GM12878 (cell line): ENCODE results near the gene TPK1. TPM values are rescaled to one million over a fixed set of nuclear protein-coding genes. Genes with fewer than 3 reads are reported as not detected.

Source experiments
- ATAC-seq: fragments of 200-7000 bp; cut with Tn5 transposase; 3 replicates; pipeline ENCODE4 v1.9.1; 2020; ENCODE audit warnings: mild to moderate bottlenecking, moderate library complexity
- BruUV-seq: library from RNA; stranded (reverse); fragments of 400-500 nt; replicated peaks from 2 replicates; lab custom pipeline; 2021; lab: Mats Ljungman, UMichigan
- CTCF ChIA-PET: fragments of 300-600 bp; sonication (Branson Sonifier 250); formaldehyde crosslinking; extraction: SDS; loops from one replicate; lab custom pipeline; 2021; ENCODE audit warnings: inconsistent platforms; lab: Yijun Ruan, JAX
- POLR2A ChIA-PET: fragments of 350-600 bp; formaldehyde crosslinking; extraction: SDS; loops from one replicate; lab custom pipeline; 2021; ENCODE audit warnings: inconsistent platforms; lab: Charles Lee
- RAD21 ChIA-PET: fragments of 300-600 bp; sonication (Branson Sonifier 250); formaldehyde crosslinking; loops from one replicate; lab custom pipeline; 2023; ENCODE audit warnings: antibody characterized with exemption; ENCODE audit not compliant: unreplicated experiment; lab: Charles Lee
- SMC1A ChIA-PET: fragments of 300-600 bp; sonication (Branson Sonifier 250); formaldehyde crosslinking; loops from one replicate; lab custom pipeline; 2023; ENCODE audit not compliant: unreplicated experiment, uncharacterized antibody; lab: Charles Lee
- DNase-seq: peaks from one replicate; pipeline ENCODE4 v3.0.0-alpha.2; 2011; ENCODE audit warnings: low read depth, low spot score
- FAIRE-seq: peaks from 3 replicates; lab custom pipeline; 2011; peaks lifted over from hg19 to GRCh38; lab: Jason Lieb, UNC
- H2AFZ ChIP-seq: 2 replicates; pipeline ENCODE4 v1.6.0; 2011; ENCODE audit warnings: low read depth, low read length, control low read depth; ENCODE audit not compliant: control insufficient read depth
- H3K27ac ChIP-seq: 2 replicates; pipeline ENCODE4 v1.5.1; 2011; ENCODE audit warnings: control low read depth; ENCODE audit not compliant: control insufficient read depth, insufficient read depth
- H3K27me3 ChIP-seq, 2 experiments: replicated peaks in 1 of 2; 2 replicates each; pipeline versions ENCODE4 v1.6.0 to v1.6.1; 2011; ENCODE audit warnings: low read length in 1 of 2; ENCODE audit not compliant: control insufficient read depth in 2 of 2, insufficient read depth in 2 of 2
- H3K36me3 ChIP-seq, 2 experiments: 2 replicates each; pipeline ENCODE4 v1.5.1; 2011; ENCODE audit warnings: low read length in 1 of 2; ENCODE audit not compliant: control insufficient read depth in 2 of 2, insufficient read depth in 2 of 2
- H3K4me1 ChIP-seq: 2 replicates; pipeline ENCODE4 v1.6.1; 2011; ENCODE audit warnings: mild to moderate bottlenecking, low read length, moderate library complexity, mixed read lengths; ENCODE audit not compliant: control insufficient read depth, insufficient read depth
- H3K4me2 ChIP-seq: 2 replicates; pipeline ENCODE4 v1.6.0; 2011; ENCODE audit warnings: control low read depth; ENCODE audit not compliant: control insufficient read depth, insufficient read depth
- H3K4me3 ChIP-seq: fragments of 200-600 bp; sonication (generic); 2 replicates; pipeline ENCODE4 v1.5.1; 2016
- H3K79me2 ChIP-seq: 2 replicates; pipeline ENCODE4 v1.6.0; 2011; ENCODE audit warnings: low read length; ENCODE audit not compliant: control insufficient read depth, insufficient read depth
- H3K9ac ChIP-seq: 2 replicates; pipeline ENCODE4 v1.8.0; 2011; ENCODE audit warnings: low read length, control low read depth, mixed read lengths; ENCODE audit not compliant: control insufficient read depth, insufficient read depth
- H3K9me3 ChIP-seq: replicated peaks from 3 replicates; pipeline ENCODE4 v1.5.1; 2011; ENCODE audit warnings: mild to moderate bottlenecking, low read length; ENCODE audit not compliant: control insufficient read depth, insufficient read depth
- H4K20me1 ChIP-seq: 2 replicates; pipeline ENCODE4 v1.6.0; 2011; ENCODE audit not compliant: control insufficient read depth, insufficient read depth
- GATAD2B ChIP-seq: fragments of 450-650 bp; conservative IDR thresholded peaks from 2 replicates; pipeline ENCODE4 v1.6.1; 2017; ENCODE audit warnings: low read depth, mild to moderate bottlenecking, moderate library complexity
- HDGF ChIP-seq: fragments of 450-650 bp; IDR thresholded peaks from 2 replicates; pipeline ENCODE4 v1.6.1; 2016; ENCODE audit warnings: antibody characterized with exemption
- WGBS: methylation state at CpG from one replicate; pipeline ENCODE4 v1.1.6; 2016; ENCODE audit warnings: low lambda C conversion rate; ENCODE audit not compliant: insufficient replicate concordance, insufficient coverage; ENCODE audit errors: missing lambda C conversion rate; 5-methylcytosine and 5-hydroxymethylcytosine counted together
- in situ Hi-C: fragments of 300-500 bp; cut with MboI; formaldehyde crosslinking; loops from 9 replicates; pipeline ENCODE4 v1.14.3; 2018; ENCODE audit warnings: mixed read lengths
- intact Hi-C: fragments of 100-400 bp; cut with micrococcal nuclease; formaldehyde crosslinking; loops from one replicate; pipeline ENCODE4 v1.14.2; 2022; ENCODE audit not compliant: unreplicated experiment
- polyA plus RNA-seq, 11 experiments: library from polyadenylated mRNA; depleted of rRNA in 4 of 11; unstranded in 6 of 11; stranded (reverse) in 5 of 11; fragments of >200 nt; fragmentation: Nextera tagmentation in 4 of 11; fragmentation: Illumina TruSeq in 1 of 11; extraction: Ambion mirVana in 4 of 11; extraction: Trizol in 1 of 11; gene quantifications; 1 replicate in 1 of 11; 2 replicates in 10 of 11; pipeline versions ENCODE4 v1.2.1 to v1.2.3, GENCODE V29; 2011 to 2016; ENCODE audit warnings: inconsistent platforms in 2 of 11, missing spikeins in 2 of 11, low read depth in 1 of 11
- total RNA-seq, 4 experiments: library from RNA; depleted of rRNA in 3 of 4; stranded (reverse); fragments of >200 nt in 3 of 4; fragmentation: Illumina TruSeq in 1 of 4; extraction: Trizol in 1 of 4; gene quantifications; 2 replicates each; pipeline versions ENCODE4 v1.2.1 to v1.2.3, GENCODE V29; 2013 to 2021
- TF ChIP-seq, protein P1 (sequence below): IDR thresholded peaks from 2 replicates; pipeline ENCODE4 v1.6.1; 2011; ENCODE audit warnings: borderline replicate concordance, low read depth, mild to moderate bottlenecking, moderate library complexity, low read length; ENCODE audit not compliant: insufficient read depth, poor library complexity, severe bottlenecking
- TF ChIP-seq, protein P2 (sequence below): fragments of 450-650 bp; IDR thresholded peaks from 2 replicates; pipeline ENCODE4 v1.6.1; 2017; ENCODE audit warnings: antibody characterized with exemption, mild to moderate bottlenecking, moderate library complexity
- TF ChIP-seq, protein P3 (sequence below): fragments of 450-650 bp; IDR thresholded peaks from 2 replicates; pipeline ENCODE4 v1.6.1; 2017; ENCODE audit warnings: low read depth, mild to moderate bottlenecking, moderate library complexity

The TPK1 gene
- total and polyA plus RNA-seq, 10 of the 15 experiments (the other 5 are each of a cell fraction or from before 2014, with no cell fraction given) = 7.1 to 19.0 (median 9.3) TPM

DNA sequence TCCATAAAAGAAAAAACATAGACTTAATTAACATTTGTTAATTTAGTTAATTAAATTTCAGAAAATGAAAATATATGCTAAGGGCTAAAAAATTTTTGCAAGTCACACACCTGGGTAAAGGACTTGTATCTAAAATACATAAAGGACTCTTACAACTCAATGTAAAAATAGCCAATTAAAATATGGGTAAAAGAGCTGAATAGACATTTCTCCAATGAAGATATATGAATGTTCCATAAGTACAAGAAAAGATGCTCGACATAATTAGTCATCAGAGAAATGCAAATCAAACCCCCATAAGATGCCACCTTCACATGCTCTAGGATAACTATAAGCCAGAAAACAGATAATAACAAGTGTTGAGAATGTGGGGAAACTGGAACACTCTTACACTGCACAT lies 288.0 kb downstream of the TPK1 start (continued):
- TF ChIP-seq, protein P1, sequence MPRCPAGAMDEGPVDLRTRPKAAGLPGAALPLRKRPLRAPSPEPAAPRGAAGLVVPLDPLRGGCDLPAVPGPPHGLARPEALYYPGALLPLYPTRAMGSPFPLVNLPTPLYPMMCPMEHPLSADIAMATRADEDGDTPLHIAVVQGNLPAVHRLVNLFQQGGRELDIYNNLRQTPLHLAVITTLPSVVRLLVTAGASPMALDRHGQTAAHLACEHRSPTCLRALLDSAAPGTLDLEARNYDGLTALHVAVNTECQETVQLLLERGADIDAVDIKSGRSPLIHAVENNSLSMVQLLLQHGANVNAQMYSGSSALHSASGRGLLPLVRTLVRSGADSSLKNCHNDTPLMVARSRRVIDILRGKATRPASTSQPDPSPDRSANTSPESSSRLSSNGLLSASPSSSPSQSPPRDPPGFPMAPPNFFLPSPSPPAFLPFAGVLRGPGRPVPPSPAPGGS = no peak
- no peak for TF ChIP-seq GATAD2B
- TF ChIP-seq, protein P2, sequence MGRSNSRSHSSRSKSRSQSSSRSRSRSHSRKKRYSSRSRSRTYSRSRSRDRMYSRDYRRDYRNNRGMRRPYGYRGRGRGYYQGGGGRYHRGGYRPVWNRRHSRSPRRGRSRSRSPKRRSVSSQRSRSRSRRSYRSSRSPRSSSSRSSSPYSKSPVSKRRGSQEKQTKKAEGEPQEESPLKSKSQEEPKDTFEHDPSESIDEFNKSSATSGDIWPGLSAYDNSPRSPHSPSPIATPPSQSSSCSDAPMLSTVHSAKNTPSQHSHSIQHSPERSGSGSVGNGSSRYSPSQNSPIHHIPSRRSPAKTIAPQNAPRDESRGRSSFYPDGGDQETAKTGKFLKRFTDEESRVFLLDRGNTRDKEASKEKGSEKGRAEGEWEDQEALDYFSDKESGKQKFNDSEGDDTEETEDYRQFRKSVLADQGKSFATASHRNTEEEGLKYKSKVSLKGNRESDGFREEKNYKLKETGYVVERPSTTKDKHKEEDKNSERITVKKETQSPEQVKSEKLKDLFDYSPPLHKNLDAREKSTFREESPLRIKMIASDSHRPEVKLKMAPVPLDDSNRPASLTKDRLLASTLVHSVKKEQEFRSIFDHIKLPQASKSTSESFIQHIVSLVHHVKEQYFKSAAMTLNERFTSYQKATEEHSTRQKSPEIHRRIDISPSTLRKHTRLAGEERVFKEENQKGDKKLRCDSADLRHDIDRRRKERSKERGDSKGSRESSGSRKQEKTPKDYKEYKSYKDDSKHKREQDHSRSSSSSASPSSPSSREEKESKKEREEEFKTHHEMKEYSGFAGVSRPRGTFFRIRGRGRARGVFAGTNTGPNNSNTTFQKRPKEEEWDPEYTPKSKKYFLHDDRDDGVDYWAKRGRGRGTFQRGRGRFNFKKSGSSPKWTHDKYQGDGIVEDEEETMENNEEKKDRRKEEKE = no peak
- no peak for TF ChIP-seq HDGF

DNA sequence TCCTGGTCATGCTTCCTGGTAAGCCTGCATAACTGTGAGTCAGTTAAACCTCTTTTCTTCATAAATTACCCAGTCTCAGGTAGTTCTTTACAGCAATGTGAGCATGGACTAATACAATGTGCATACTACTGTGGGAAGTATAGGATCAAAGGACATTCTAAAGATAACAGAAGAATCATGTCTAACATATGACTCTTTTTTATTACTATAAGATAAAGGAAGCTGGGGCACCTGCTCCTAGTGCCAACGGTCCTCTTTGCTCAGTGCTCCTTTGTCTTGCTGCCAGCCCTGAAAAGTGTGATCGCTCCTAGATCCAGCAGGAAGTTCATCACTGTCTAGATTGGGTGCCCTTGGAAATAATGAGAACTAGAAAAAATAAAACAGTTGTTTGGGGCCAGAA lies 289.1 kb downstream of the TPK1 start:
- H4K20me1 ChIP-seq = no peaks in the 10 kb centered on the region
- no peak overlapping the region for H3K4me2 ChIP-seq
- DNase-seq (no peak), FAIRE-seq (no peak), ATAC-seq (no peak)
- in situ Hi-C loops (no loop called here), intact Hi-C loops (no loop called here)
- TF ChIP-seq, protein P3, sequence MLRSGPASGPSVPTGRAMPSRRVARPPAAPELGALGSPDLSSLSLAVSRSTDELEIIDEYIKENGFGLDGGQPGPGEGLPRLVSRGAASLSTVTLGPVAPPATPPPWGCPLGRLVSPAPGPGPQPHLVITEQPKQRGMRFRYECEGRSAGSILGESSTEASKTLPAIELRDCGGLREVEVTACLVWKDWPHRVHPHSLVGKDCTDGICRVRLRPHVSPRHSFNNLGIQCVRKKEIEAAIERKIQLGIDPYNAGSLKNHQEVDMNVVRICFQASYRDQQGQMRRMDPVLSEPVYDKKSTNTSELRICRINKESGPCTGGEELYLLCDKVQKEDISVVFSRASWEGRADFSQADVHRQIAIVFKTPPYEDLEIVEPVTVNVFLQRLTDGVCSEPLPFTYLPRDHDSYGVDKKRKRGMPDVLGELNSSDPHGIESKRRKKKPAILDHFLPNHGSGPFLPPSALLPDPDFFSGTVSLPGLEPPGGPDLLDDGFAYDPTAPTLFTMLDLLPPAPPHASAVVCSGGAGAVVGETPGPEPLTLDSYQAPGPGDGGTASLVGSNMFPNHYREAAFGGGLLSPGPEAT = no peak
- H3K4me3 ChIP-seq = no peak overlapping the region
- H3K27ac ChIP-seq = no peak overlapping the region
- no peak overlapping the region for H3K9ac ChIP-seq
- no peaks in the 10 kb centered on the region for H3K36me3 ChIP-seq
- POLR2A ChIA-PET = no interaction called here
- BruUV-seq = no TSS peak
- no peaks in the 10 kb centered on the region for H3K4me1 ChIP-seq
- no peaks in the 10 kb centered on the region for H3K79me2 ChIP-seq
- SMC1A ChIA-PET = no interaction called here
- H2AFZ ChIP-seq = no peak overlapping the region
- 87% methylated on average over 2 of the region's 2 CpGs for WGBS
- no peaks in the 10 kb centered on the region for H3K27me3 ChIP-seq
- CTCF ChIA-PET = no interaction called here
- H3K9me3 ChIP-seq = no peaks in the 10 kb centered on the region
- RAD21 ChIA-PET = no interaction called here
